Activated CD4-positive, alpha-beta T cell treated with anti-CD3 and anti-CD28 coated beads for 4 hours (primary cell): ENCODE data around the gene CHTOP.
"Not testable (repeated sequence)": the region's sequence is repeated elsewhere in the genome, so short reads cannot be mapped to it uniquely, and the experiment has no call there.

Experiments used
- DNase-seq, 2 donors: peaks; one replicate each; pipeline ENCODE4 v3.0.0-alpha.2; 2020

Gene CHTOP

GRCh38 chr1:153633754-153634665 lies at the start of gene CHTOP:
CHTOP (plus strand) TSS chr1:153634066; CDS start chr1:153636589, 2,523 bp downstream.
- peak; percentile 94 for DNase-seq

- no peak for DNase-seq
These were observed 48.9 kb upstream of the CHTOP start for GRCh38 chr1:153585006-153585405.

GRCh38 chr1:153586347-153586746 lies 47.5 kb upstream of the CHTOP start:
- DNase-seq: no peak

GRCh38 chr1:153587314-153587713 lies 46.6 kb upstream of the CHTOP start:
- DNase-seq: no peak

- DNase-seq: not testable (repeated sequence)
These were observed 45.8 kb upstream of the CHTOP start for GRCh38 chr1:153588033-153588432.

- no peak for DNase-seq
These were observed 45.4 kb upstream of the CHTOP start for GRCh38 chr1:153588482-153588881.

- DNase-seq: no peak
These were observed 41.1 kb upstream of the CHTOP start for GRCh38 chr1:153592748-153593147.

GRCh38 chr1:153597206-153597605 lies 36.7 kb upstream of the CHTOP start:
- no peak for DNase-seq

- no peak for DNase-seq
These were observed 35.3 kb upstream of the CHTOP start for GRCh38 chr1:153598309-153599172.

- no peak for DNase-seq
These were observed 34.0 kb upstream of the CHTOP start for GRCh38 chr1:153599847-153600246.

GRCh38 chr1:153602749-153603148 lies 31.1 kb upstream of the CHTOP start:
- DNase-seq: no peak

GRCh38 chr1:153606194-153606593 lies 27.7 kb upstream of the CHTOP start:
- no peak for DNase-seq

- DNase-seq: no peak
These were observed 26.5 kb upstream of the CHTOP start for GRCh38 chr1:153607381-153607780.

- DNase-seq: no peak
These were observed 25.7 kb upstream of the CHTOP start for GRCh38 chr1:153608089-153608682.

GRCh38 chr1:153608742-153609584 lies 24.9 kb upstream of the CHTOP start:
- DNase-seq: no peak

GRCh38 chr1:153609585-153609907 lies 24.3 kb upstream of the CHTOP start:
- no peak for DNase-seq

GRCh38 chr1:153610334-153610733 lies 23.5 kb upstream of the CHTOP start:
- no peak for DNase-seq

GRCh38 chr1:153610811-153611301 lies 23.0 kb upstream of the CHTOP start:
- no peak for DNase-seq

GRCh38 chr1:153611356-153611755 lies 22.5 kb upstream of the CHTOP start:
- no peak for DNase-seq

GRCh38 chr1:153612111-153612754 lies 21.6 kb upstream of the CHTOP start:
- DNase-seq: no peak

- DNase-seq: no peak
These were observed 21.0 kb upstream of the CHTOP start, which contains the start of gene S100A16 for GRCh38 chr1:153612755-153613331. S100A16 (minus strand) TSS chr1:153613137; CDS start chr1:153608151, 4,986 bp downstream.
